HG02759 (cell line): Measurements from ENCODE around the gene PHAF1.
A peak's percentile ranks its signal among the peaks of the same experiment; 100 is the strongest.

ENCODE experiments used
- ATAC-seq: cut with Tn5 transposase; IDR thresholded peaks from one replicate; pipeline ENCODE4 v1.9.1; 2021; ENCODE audit warnings: mild to moderate bottlenecking, moderate library complexity; ENCODE audit not compliant: unreplicated experiment

The PHAF1 gene

DNA sequence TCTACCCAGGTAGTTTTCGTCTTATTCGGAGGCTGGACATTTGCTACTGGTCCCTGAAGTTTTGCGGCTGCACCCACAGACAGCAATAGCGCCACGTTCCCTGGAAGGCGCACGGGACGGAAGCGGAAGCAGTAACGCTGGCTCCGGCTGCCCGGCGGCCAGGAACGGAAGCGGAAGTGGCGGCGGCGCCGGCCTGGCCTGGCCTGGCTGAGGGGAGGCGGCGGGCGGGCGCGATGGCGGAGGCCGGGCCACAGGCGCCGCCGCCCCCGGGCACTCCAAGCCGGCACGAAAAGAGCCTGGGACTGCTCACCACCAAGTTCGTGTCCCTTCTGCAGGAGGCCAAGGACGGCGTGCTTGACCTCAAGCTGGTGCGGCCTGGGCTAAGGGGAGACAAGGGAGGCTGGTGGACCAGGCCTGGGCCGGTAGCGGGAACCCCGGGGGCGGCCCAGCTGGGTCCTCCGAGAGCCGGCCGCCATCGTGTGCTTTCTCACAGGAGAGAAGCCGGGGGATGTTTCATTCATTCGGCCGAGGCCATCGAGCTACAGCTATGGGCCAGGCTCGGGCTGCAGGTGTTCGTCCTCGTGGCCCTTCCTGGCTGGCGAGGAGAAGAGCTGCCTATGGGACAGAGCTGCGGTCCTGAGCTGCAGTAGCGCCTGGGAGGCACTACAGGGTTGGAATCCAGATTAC lies 82.4 kb downstream of the PHAF1 start, which contains the start of gene E2F4:
Gene E2F4 (plus strand): TSS at position 161 of the 687 bp plus-strand sequence. CDS start 73 bp downstream, at position 234.
- peak; percentile 91 for ATAC-seq

DNA sequence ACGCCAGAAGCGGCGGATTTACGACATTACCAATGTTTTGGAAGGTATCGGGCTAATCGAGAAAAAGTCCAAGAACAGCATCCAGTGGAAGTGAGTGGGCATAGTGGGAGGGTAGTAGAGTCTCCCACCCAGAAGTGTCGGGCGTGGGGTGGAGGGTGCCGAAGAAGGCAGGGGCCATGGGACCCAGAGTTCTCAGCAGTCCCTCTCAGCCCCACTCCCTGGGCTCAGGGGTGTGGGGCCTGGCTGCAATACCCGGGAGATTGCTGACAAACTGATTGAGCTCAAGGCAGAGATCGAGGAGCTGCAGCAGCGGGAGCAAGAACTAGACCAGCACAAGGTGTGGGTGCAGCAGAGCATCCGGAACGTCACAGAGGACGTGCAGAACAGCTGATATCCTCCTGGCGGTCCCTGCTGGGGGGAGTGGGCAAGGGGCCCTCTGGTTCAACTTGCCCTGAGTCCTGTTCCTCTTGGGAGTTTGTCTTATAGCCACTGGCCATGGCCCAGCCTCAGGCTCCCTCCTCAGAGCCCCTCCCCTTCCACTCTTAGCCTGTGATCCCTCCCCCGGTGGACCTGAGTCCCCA lies 83.1 kb downstream of the PHAF1 start:
- ATAC-seq, result no peak

DNA sequence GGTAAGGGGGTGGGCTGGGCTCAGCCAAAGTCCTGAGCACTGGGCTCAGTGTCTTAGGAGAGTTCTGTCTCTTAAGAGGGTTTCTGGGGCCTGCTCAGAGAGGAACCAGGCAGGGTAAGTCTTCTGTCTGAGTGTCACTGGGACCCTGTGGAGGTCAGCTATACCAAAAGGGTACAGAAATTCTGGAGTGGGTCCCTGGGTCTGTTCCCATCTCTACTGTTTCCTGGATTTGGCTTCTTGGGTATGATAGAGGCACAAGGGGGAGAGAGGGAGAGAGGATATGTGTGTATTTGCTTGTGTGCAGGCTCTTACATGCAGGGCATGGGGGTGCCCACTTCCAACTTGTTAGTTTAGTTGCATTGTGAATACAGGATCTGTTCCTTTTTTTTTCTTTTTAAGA lies 83.8 kb downstream of the PHAF1 start:
- no peak for ATAC-seq

DNA sequence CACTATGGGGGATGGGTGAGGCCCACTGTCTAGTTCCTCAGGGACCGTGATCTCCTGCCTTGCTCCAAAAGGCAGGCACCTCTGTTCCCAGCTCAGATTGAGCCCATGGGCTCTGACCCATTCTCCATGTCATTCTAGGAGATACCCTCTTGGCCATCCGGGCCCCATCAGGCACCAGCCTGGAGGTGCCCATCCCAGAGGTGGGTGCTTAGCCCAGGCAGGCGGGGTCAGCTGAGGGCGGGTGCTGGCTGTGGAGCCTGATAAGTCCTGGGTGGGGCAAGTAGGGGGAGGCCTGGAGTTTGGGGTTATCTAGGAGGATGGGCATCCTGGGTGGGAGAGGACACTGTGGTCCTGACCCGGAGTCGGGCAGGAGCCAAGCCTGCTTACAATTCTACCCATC lies 84.5 kb downstream of the PHAF1 start:
- no peak for ATAC-seq

DNA sequence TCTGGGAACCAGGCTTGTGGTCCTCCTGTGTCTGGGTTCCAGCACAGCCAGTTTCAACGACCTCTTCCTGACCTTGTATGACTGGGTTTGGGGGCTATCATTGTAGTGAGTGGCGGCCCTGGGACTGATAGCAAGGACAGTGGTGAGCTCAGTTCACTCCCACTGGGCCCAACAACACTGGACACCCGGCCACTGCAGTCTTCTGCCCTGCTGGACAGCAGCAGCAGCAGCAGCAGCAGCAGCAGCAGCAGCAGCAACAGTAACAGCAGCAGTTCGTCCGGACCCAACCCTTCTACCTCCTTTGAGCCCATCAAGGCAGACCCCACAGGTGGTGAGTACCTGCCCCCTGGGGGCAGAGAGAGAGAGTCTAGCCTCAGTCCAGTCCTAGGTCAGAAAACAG lies 85.9 kb downstream of the PHAF1 start:
- ATAC-seq, result no peak

DNA sequence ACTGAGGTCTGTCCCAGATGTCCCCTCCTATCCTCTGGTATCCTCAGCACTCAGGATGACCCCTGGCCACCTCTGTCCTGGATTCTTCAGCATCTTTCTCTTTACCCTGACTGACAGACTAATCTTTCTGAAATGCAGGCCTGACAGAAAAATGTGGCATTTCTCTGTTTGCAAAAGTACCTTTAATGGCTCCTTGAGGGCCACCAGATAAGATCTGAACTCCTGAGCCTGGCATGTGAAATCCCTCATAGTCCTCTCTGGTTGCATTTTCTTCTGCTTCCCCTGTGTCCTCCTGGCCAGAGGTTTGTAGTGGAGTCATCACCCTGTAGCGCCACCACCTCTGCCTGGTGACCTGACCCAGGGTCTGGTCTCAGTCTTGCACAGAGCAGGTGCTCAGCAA lies 87.1 kb downstream of the PHAF1 start:
- ATAC-seq, result no peak

DNA sequence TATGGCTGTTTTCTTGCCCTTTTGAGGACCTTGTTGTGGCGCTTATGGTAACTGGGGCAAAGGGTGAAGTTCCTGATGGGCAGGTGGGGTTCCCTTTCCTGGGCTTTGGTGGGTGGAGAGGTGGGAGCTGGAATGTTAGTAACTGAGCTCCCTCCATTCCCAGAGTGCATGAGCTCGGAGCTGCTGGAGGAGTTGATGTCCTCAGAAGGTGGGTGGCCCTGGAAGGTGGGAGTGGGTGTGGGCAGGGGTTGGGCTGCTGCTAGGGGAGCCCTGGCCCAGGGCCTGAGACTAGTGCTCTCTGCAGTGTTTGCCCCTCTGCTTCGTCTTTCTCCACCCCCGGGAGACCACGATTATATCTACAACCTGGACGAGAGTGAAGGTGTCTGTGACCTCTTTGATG lies 88.0 kb downstream of the PHAF1 start:
- ATAC-seq, result no peak
